ENCODE results near the gene CDKN1A.
A peak's percentile ranks its signal among the peaks of the same experiment; 100 is the strongest.

Gene CDKN1A

DNA sequence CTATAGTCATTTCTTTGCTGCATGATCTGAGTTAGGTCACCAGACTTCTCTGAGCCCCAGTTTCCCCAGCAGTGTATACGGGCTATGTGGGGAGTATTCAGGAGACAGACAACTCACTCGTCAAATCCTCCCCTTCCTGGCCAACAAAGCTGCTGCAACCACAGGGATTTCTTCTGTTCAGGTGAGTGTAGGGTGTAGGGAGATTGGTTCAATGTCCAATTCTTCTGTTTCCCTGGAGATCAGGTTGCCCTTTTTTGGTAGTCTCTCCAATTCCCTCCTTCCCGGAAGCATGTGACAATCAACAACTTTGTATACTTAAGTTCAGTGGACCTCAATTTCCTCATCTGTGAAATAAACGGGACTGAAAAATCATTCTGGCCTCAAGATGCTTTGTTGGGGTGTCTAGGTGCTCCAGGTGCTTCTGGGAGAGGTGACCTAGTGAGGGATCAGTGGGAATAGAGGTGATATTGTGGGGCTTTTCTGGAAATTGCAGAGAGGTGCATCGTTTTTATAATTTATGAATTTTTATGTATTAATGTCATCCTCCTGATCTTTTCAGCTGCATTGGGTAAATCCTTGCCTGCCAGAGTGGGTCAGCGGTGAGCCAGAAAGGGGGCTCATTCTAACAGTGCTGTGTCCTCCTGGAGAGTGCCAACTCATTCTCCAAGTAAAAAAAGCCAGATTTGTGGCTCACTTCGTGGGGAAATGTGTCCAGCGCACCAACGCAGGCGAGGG, 594 bp upstream of the CDKN1A start:
- DNase-seq: peak in 2 of 14 donors; percentile 14 to 22

DNA sequence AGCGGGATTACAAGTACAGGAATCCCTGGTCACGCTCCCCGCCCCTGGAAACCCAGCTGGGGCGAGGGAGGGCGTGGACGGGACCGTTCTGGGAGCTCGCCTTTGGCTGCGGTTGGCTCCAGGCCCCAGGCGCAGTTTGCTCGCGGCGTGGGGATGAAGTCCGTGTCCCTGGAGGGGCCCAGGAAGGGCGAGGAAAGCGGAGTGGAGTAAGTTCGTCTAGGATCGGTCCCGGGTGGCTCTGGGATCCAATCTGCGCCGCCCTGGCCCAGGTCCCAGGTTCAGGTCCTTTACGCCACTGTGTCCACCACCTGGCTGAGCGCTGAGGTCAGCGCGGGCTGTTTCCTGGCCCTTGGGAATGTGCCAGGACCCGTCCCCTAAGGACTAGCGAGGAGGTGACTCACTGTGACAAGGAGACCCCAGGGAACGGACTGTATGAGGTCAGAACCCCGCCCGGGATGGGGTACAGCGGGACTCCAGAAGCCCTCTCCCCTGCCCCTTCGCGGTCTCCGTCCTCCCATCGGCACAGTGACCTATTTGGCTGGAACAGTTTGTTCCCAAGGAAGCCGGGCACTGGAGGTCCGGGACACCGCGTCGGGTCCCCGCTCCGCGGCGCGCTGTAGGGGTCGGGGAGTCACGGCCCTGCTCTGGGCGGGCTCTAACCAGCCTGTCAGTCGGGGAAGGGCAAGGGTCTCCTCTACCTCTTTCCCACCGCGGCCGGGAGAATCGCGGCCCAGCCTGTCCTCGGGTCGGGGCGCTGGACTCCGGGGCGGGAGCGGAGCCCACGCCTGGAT, 724 bp downstream of the CDKN1A start:
- peak in 8 of 14 donors; percentile 32 to 72 (median 46) for DNase-seq

DNA sequence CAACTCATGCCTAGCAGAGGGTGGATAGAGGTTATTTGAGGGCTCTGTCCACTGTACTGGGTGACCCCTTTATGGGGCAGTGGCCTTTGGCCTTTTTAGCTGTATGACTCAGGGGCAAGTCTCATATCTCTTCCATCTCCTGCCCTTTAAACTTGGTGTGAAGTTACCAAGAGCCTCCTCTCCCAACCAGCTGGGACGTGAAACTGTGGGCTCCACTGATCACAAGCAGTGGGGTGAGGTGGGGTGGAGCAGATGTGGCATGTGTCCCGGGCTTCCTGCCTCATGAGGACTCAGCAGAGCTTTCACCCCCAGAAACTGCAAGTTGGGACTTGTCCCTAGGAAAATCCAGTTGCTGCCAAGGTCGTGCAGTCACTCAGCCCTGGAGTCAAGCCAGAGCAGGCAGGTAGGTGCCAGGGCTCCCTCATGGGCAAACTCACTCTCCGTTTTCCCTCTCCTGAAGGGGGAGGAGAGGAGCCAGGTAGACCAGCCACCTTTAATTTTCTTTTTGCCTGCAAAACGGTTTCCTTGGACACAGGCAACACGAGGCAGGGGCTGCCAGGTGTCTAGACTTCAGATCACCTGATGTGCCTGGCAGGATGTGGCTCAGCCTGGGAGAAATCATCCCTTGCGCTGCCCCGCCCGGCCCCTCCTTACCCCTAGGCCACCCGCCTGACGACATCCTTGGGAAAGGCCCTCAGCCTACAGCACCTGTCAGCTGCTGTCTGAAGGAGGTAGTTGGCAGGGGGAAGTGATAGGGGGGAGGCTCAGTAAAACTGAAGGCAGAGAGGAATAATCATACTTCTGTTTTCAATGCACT, 4.0 kb downstream of the CDKN1A start:
- DNase-seq: peak in 1 of 14 donors; percentile 50

- DNase-seq: no peak
Measured at GRCh38 chr6:36683145-36683655, 4.7 kb downstream of the CDKN1A start.

- no peak for DNase-seq
Measured at GRCh38 chr6:36683656-36684446, 5.3 kb downstream of the CDKN1A start.

DNA sequence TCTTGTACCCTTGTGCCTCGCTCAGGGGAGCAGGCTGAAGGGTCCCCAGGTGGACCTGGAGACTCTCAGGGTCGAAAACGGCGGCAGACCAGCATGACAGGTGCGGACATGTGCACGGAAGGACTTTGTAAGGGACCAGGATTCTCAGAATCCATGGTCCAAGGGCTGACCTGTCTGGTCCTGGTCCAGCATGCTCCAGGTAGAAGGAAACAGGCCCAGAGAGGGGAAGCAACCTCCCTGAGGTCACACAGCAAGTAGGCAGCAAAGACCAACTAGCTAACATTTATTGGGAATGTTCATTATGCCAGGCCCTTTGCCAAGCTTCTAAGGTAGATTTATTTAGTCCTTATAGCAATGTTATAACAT, 5.9 kb downstream of the CDKN1A start:
- DNase-seq: no peak

GRCh38 chr6:36685166-36685924, 6.8 kb downstream of the CDKN1A start:
- DNase-seq: no peak

- peak in 1 of 14 donors; percentile 25 for DNase-seq
Measured at GRCh38 chr6:36685926-36686667, 7.6 kb downstream of the CDKN1A start.

GRCh38 chr6:36686668-36687513, 8.4 kb downstream of the CDKN1A start:
- no peak for DNase-seq

GRCh38 chr6:36688063-36688738, 9.7 kb downstream of the CDKN1A start:
- DNase-seq: no peak

- no peak for DNase-seq
Measured at GRCh38 chr6:36688739-36689075, 10.2 kb downstream of the CDKN1A start.

GRCh38 chr6:36691011-36691410, 12.5 kb downstream of the CDKN1A start:
- DNase-seq: no peak

DNA sequence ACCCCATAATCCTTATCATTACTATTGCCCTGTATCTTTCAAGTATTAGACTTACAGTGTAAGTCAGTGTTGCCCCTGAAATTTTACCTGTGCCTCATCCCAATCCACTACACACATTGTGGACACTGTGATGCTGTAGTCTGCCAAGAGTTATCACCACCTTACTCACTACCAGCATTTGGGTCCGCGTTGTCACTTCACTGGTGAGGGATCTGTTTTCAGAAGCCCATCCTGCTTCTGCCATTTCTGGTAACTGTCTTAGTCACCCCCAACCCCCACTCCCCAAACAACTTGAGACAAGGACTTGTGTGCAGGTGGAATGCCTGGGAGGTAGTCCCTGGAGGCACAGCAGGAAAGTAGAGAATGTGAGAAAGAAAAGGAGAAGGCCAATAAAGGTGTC, 13.1 kb downstream of the CDKN1A start:
- no peak for DNase-seq

- no peak for DNase-seq
Measured at GRCh38 chr6:36692220-36692619, 13.7 kb downstream of the CDKN1A start.

GRCh38 chr6:36692861-36693702, 14.6 kb downstream of the CDKN1A start:
- DNase-seq: peak in 1 of 14 donors; percentile 70

- DNase-seq: no peak
Measured at GRCh38 chr6:36694616-36695015, 16.1 kb downstream of the CDKN1A start.

DNA sequence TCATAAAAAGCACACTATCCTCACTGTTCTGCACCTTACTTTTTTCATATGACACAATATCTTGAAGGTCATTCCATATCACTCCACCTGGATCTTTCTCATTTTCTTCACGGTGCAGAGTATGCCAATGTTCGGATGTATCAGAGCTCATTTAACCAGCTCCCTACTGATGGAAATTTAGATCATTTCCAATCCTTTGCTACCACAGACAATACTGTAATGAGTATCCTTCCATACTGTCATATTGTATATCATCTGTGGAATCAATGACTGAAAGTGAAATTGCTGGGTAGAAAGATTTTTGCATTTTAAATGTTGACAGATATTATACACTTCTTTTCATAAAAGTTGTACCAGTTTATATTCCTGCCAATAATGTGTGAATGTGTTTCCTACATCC, 16.9 kb downstream of the CDKN1A start:
- no peak for DNase-seq

- DNase-seq: no peak
Measured at GRCh38 chr6:36697481-36697903, 19.0 kb downstream of the CDKN1A start, which contains the start of gene RAB44. RAB44 (plus strand) TSS chr6:36697826; CDS start chr6:36704236, 6,410 bp downstream.

All from C1 segment of cervical spinal cord (tissue), 14 donors.